GM23338 (cell line): ENCODE results near the gene WDR45B.

ENCODE experiments used
- EZH2 ChIP-seq: fragments of 200-600 bp; sonication (generic); IDR thresholded peaks from one replicate; pipeline ENCODE4 v1.8.0; 2017; ENCODE audit warnings: antibody characterized with exemption, mild to moderate bottlenecking, low read depth; ENCODE audit not compliant: unreplicated experiment
- EZH2phosphoT487 ChIP-seq: fragments of 200-600 bp; sonication (generic); IDR thresholded peaks from one replicate; pipeline ENCODE4 v1.8.1; 2018; ENCODE audit warnings: antibody characterized with exemption; ENCODE audit not compliant: unreplicated experiment
- TF ChIP-seq, protein P1 (sequence below), 2 experiments: fragments of 200-600 bp in 1 of 2; sonication (generic) in 1 of 2; conservative IDR thresholded peaks; 2 replicates each; pipeline versions ENCODE4 v1.5.1 to v1.6.1; 2016 to 2017; ENCODE audit warnings: antibody characterized with exemption in 2 of 2, low read depth in 2 of 2, mild to moderate bottlenecking in 2 of 2, moderate library complexity in 1 of 2

DNA sequence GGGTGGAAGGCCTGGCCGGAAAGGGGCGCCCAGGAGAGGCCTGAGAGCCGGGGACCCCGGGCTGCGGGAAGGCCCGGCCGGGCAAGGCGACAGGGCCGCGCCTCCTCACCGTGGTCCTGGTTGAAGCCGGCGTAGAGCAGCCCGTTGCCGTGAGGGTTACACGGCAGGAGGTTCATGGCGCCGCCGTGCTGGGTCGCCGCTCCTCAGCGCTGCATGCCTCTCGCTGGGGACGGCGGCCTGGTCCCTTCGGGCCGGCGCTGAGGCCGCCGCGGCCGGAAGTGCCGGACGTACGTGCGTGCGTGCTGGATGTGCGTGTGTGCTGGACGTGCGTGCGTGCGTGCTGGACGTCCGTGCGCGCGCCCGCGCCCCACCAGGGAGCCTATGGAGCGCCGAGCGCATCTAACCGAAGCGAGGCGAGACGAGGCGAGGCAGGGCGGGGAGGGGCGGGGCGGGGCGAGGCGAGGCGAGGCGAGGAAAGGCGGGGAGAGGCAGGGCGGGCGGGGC, at the start of gene WDR45B:
- no peak for TF ChIP-seq EZH2phosphoT487
- TF ChIP-seq EZH2 = no peak
- TF ChIP-seq, protein P1, sequence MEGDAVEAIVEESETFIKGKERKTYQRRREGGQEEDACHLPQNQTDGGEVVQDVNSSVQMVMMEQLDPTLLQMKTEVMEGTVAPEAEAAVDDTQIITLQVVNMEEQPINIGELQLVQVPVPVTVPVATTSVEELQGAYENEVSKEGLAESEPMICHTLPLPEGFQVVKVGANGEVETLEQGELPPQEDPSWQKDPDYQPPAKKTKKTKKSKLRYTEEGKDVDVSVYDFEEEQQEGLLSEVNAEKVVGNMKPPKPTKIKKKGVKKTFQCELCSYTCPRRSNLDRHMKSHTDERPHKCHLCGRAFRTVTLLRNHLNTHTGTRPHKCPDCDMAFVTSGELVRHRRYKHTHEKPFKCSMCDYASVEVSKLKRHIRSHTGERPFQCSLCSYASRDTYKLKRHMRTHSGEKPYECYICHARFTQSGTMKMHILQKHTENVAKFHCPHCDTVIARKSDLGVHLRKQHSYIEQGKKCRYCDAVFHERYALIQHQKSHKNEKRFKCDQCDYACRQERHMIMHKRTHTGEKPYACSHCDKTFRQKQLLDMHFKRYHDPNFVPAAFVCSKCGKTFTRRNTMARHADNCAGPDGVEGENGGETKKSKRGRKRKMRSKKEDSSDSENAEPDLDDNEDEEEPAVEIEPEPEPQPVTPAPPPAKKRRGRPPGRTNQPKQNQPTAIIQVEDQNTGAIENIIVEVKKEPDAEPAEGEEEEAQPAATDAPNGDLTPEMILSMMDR (conservative IDR thresholded peaks at IDR 0.05; ENCODE audit: low read depth in 2 of 2) = no peak
